Transverse colon (tissue), 4 donors: Measurements from ENCODE around the gene RNASEL. TPM values are rescaled to one million over a fixed set of nuclear protein-coding genes. Genes with fewer than 3 reads are reported as not detected.

Source experiments
- DNase-seq: peaks from one replicate; pipeline ENCODE4 v3.0.0-alpha.2; 2019
- H3K27ac ChIP-seq, 4 donors: fragments of 200-600 bp; sonication (generic); 2 replicates each; pipeline ENCODE4 v1.5.1; 2016 to 2018; ENCODE audit warnings: inconsistent platforms in 4 of 4
- H3K27me3 ChIP-seq: fragments of 200-600 bp; sonication (generic); 2 replicates; pipeline ENCODE4 v1.5.1; 2017; ENCODE audit warnings: inconsistent platforms
- H3K36me3 ChIP-seq, 4 donors: fragments of 200-600 bp; sonication (generic); 2 replicates each; pipeline ENCODE4 v1.5.1; 2017 to 2019; ENCODE audit warnings: inconsistent platforms in 4 of 4
- H3K4me1 ChIP-seq, 4 donors: fragments of 200-600 bp; sonication (generic); 2 replicates each; pipeline ENCODE4 v1.5.1; 2017 to 2020; ENCODE audit warnings: inconsistent platforms in 4 of 4
- H3K4me3 ChIP-seq, 4 donors: fragments of 200-600 bp; sonication (generic); 1 replicate in 1 of 4; 2 replicates in 3 of 4; pipeline versions ENCODE4 v1.5.1 to v1.6.1; 2017 to 2019; ENCODE audit warnings: inconsistent platforms in 4 of 4
- H3K9me3 ChIP-seq, 2 donors: fragments of 200-600 bp; sonication (generic); 2 replicates each; pipeline ENCODE4 v1.5.1; 2017 to 2019; ENCODE audit warnings: inconsistent platforms in 2 of 2
- CTCF ChIP-seq, 5 experiments: fragments of 200-600 bp in 3 of 5; fragments of 450-650 bp in 2 of 5; sonication (generic) in 3 of 5; IDR thresholded peaks; 1 replicate in 2 of 5; 2 replicates in 3 of 5; pipeline ENCODE4 v1.5.1; 2016 to 2017; ENCODE audit warnings: antibody characterized with exemption in 5 of 5, inconsistent platforms in 3 of 5, mild to moderate bottlenecking in 2 of 5, moderate library complexity in 1 of 5
- EP300 ChIP-seq: sonication (generic); formaldehyde crosslinking; IDR thresholded peaks from one replicate; pipeline ENCODE4 v1.6.1; 2017; ENCODE audit warnings: antibody characterized with exemption, low read depth
- POLR2A ChIP-seq: fragments of 450-650 bp; IDR thresholded peaks from one replicate; pipeline ENCODE4 v1.6.1; 2016; ENCODE audit warnings: antibody characterized with exemption, mild to moderate bottlenecking, moderate library complexity
- POLR2AphosphoS5 ChIP-seq, 3 donors: sonication (generic); formaldehyde crosslinking; IDR thresholded peaks; one replicate each; pipeline ENCODE4 v1.6.1; 2016; ENCODE audit warnings: antibody characterized with exemption in 3 of 3
- WGBS, 2 donors: methylation state at CpG; one replicate each; pipeline ENCODE4 v1.1.5; 2018; ENCODE audit warnings: low coverage in 1 of 2; 5-methylcytosine and 5-hydroxymethylcytosine counted together
- in situ Hi-C, 4 donors: fragments of 200-750 bp; cut with MboI; loops; one replicate each; pipeline versions ENCODE4 v1.15.0 to v1.15.1; 2017; ENCODE audit warnings: low sequenced_read_pairs in 3 of 4, low pct_ligation_motif_present in 1 of 4, low pct_unique_long_range_greater_than_20kb in 1 of 4
- intact Hi-C: fragments of 100-400 bp; cut with DNase I; formaldehyde crosslinking; loops from one replicate; pipeline ENCODE4 v1.15.1; 2023; ENCODE audit warnings: low total_unique reads
- total RNA-seq, 4 donors: library from RNA; depleted of rRNA; stranded (reverse); fragments of >200 nt; gene quantifications; one replicate each; pipeline ENCODE4 v1.1.0, GENCODE V29; 2016

RNASEL gene
- total RNA-seq, 4 donors from 2014 or later: 9.0 to 19.9 (median 15.4) TPM

- H3K4me1 ChIP-seq: no peaks in the 10 kb centered on the region
- H3K27ac ChIP-seq: no peak overlapping the region
- no peak for DNase-seq
- H3K9me3 ChIP-seq: no peaks in the 10 kb centered on the region
- in situ Hi-C loops: no loop called here
- TF ChIP-seq POLR2AphosphoS5 (IDR thresholded peaks at IDR 0.05): no peak
- no peak for TF ChIP-seq EP300
- TF ChIP-seq POLR2A: no peak
- no peak for TF ChIP-seq CTCF (IDR thresholded peaks at IDR 0.05)
- intact Hi-C loops: no loop called here
- no peaks in the 10 kb centered on the region for H3K27me3 ChIP-seq
- 0 to 70% methylated on average over 1 of the region's 1 CpG for WGBS, 2 donors
- H3K4me3 ChIP-seq: no peak overlapping the region
- H3K36me3 ChIP-seq: no peaks in the 10 kb centered on the region
Measured at GRCh38 chr1:182625719-182626504, 36.9 kb upstream of the RNASEL start.

- 85 to 100% methylated on average over 3 of the region's 3 CpGs for WGBS, 2 donors
- no peak for DNase-seq
- Histone ChIP-seq H3K4me3 (no peak overlapping the region), H3K9me3 (no peaks in the 10 kb centered on the region), H3K4me1 (no peaks in the 10 kb centered on the region), H3K27me3 (no peaks in the 10 kb centered on the region), H3K36me3 (no peaks in the 10 kb centered on the region), H3K27ac (no peak overlapping the region)
- intact Hi-C loops (no loop called here), in situ Hi-C loops (no loop called here)
- TF ChIP-seq EP300 (no peak), POLR2A (no peak), POLR2AphosphoS5 (IDR thresholded peaks at IDR 0.05) (no peak), CTCF (IDR thresholded peaks at IDR 0.05) (no peak)
Measured at GRCh38 chr1:182625024-182625423, 36.0 kb upstream of the RNASEL start.

- in situ Hi-C loops (no loop called here), intact Hi-C loops (no loop called here)
- Histone ChIP-seq H3K4me3 (no peak overlapping the region), H3K4me1 (no peaks in the 10 kb centered on the region), H3K27me3 (no peaks in the 10 kb centered on the region), H3K27ac (no peak overlapping the region), H3K36me3 (no peaks in the 10 kb centered on the region), H3K9me3 (no peaks in the 10 kb centered on the region)
- no peak for DNase-seq
- no peak for TF ChIP-seq POLR2AphosphoS5 (IDR thresholded peaks at IDR 0.05)
- TF ChIP-seq EP300: no peak
- no peak for TF ChIP-seq CTCF (IDR thresholded peaks at IDR 0.05)
- TF ChIP-seq POLR2A: no peak
- 19% methylated on average over 1 of the region's 1 CpG; no CpG with 5 or more reads in 1 of the 2 donors for WGBS, 2 donors
Measured at GRCh38 chr1:182624577-182624976, 35.5 kb upstream of the RNASEL start.

GRCh38 chr1:182622901-182623528 is 34.0 kb upstream of the RNASEL start:
- Histone ChIP-seq H3K36me3 (no peaks in the 10 kb centered on the region), H3K27me3 (no peaks in the 10 kb centered on the region), H3K4me1 (no peaks in the 10 kb centered on the region), H3K4me3 (no peak overlapping the region), H3K9me3 (no peaks in the 10 kb centered on the region), H3K27ac (no peak overlapping the region)
- DNase-seq: no peak
- intact Hi-C loops (no loop called here), in situ Hi-C loops (no loop called here)
- WGBS, 2 donors: 50 to 53% methylated on average over 4 to 6 of the region's 6 CpGs
- TF ChIP-seq EP300 (no peak), POLR2AphosphoS5 (IDR thresholded peaks at IDR 0.05) (no peak), CTCF (IDR thresholded peaks at IDR 0.05) (no peak), POLR2A (no peak)
